GM12864 (cell line): ENCODE measurements around the gene VTA1.

ENCODE experiments used
- DNase-seq: peaks from one replicate; pipeline ENCODE4 v3.0.0-alpha.2; 2011; ENCODE audit warnings: low read depth
- H3K4me3 ChIP-seq: 2 replicates; pipeline ENCODE4 v1.5.1; 2011; ENCODE audit warnings: mild to moderate bottlenecking, low read depth, low read length, control low read depth
- CTCF ChIP-seq: IDR thresholded peaks from 2 replicates; pipeline ENCODE4 v1.5.1; 2011; ENCODE audit warnings: low read depth, mild to moderate bottlenecking, moderate library complexity, low read length, control low read depth, inconsistent platforms; ENCODE audit errors: missing control alignments

VTA1 gene

GRCh38 chr6:142172758-142173157 lies 25.7 kb downstream of the VTA1 start:
- H3K4me3 ChIP-seq, result no peak overlapping the region
- TF ChIP-seq CTCF, result no peak
- no peak for DNase-seq

DNA sequence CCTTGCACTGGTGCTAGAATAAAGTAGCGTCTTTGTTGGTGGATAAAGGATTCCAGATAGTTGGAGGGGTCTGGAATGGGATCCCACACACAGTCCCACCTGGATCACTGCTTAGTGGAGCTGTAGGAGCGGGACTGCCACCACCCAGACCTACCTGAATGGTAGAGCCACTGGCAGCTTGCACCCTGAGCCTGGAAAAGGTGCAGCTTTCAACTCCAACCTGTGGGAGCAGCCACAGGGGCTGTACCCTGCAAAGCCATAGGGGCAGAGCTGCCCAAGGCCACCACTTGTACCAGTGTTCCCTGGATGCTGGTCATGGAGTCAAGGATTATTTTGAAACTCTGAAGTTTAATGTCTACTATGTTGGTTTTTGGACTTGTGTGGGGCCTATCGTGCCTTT lies 26.9 kb downstream of the VTA1 start:
- no peak for TF ChIP-seq CTCF
- DNase-seq, result no peak
- no peak overlapping the region for H3K4me3 ChIP-seq

DNA sequence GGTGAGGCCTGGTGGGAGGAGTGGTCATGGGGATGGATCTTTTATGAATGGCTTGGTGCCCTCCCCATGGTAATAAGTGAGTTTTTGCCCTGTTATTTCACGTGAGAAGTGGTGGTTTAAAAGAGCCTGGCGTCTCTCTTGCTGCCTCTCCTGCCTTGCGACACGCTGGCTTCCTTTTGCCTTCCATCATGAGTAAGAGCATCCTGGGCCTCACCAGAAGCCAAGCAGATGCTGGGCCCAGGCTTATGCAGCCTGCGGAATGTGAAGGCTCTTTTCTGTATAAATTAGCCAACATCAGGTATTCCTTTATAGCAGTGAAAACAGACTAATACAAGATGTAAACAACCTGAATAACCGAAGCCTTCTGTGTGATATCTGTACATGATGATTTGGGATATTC lies 27.6 kb downstream of the VTA1 start:
- TF ChIP-seq CTCF, result no peak
- no peak for DNase-seq
- no peak overlapping the region for H3K4me3 ChIP-seq

DNA sequence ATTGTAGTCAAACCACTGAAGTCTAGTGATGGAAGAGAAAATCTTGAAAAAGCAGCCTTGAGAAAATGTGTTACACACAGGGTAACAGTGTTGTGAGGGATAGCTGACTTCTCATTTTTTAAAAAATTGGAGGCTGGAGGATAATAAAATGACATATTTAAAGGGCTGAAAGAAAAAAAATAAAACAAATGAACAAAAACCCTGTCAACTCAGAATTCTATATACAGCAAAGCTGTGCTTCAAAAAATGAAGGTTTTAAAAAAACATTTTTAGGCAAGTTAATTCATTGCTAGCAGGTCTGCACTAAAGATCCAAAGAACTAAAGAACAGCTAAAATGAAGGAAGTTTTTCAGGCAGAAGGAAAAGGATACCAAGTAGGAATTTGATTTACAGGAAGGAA lies 31.1 kb downstream of the VTA1 start:
- no peak overlapping the region for H3K4me3 ChIP-seq
- no peak for DNase-seq
- no peak for TF ChIP-seq CTCF

DNA sequence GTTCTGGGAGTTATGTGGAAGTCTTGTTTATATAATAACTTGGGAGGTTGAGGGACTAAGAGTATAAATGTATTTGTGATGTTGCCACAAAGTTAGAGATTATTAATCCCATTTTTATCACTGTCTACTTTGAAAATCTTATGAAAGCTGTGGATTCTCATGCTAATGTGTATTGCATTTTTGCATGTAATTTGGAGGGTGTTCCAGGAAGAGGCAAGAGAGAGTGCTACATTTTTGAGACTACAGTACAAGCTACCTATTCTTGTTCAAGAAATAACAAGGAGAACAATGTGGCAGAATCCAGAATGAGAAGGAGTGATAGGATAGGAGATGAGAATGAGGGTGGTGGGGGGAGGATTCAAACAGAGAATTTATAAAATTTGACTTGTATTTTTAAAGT lies 34.9 kb downstream of the VTA1 start:
- H3K4me3 ChIP-seq, result no peak overlapping the region
- TF ChIP-seq CTCF, result no peak
- no peak for DNase-seq

DNA sequence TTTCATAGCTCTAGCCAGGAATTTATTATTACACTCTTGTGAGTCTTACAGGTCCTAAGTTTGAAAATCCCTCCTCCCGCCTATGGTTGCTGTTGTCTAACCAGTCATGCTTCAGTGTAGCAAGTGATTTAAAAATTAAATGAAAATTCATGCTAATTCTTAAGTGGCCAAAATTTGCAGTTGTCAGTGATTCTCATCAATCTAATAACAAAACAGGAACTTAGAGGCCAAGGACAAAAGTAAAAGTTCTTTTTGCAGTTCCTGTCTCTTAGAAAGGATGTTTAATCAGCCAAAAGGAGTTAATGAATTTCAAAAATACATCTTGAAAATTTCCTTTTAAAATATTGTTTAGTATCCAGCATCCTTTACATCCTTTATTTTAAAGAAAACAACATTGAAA lies 36.3 kb downstream of the VTA1 start:
- no peak for DNase-seq
- no peak overlapping the region for H3K4me3 ChIP-seq
- TF ChIP-seq CTCF, result no peak

GRCh38 chr6:142184307-142184706 lies 37.2 kb downstream of the VTA1 start:
- DNase-seq, result no peak
- no peak for TF ChIP-seq CTCF

More at GRCh38 chr6:142184307-142184706, 37.2 kb downstream of the VTA1 start:
- H3K4me3 ChIP-seq, result no peak overlapping the region
